GM13976 (cell line): ENCODE data around the gene GALNT10.

ENCODE experiments used
- DNase-seq: peaks from one replicate; pipeline ENCODE4 v3.0.0; 2012; ENCODE audit warnings: low spot score
- in situ Hi-C: fragments of 300-500 bp; cut with MboI; formaldehyde crosslinking; loops from one replicate; pipeline ENCODE4 v1.12.0; 2022; ENCODE audit warnings: low sequenced_read_pairs, mixed read lengths, inconsistent platforms; ENCODE audit not compliant: unreplicated experiment
- TF ChIP-seq, protein P1 (sequence below): IDR thresholded peaks from 2 replicates; pipeline ENCODE4 v1.5.1; 2012; ENCODE audit warnings: borderline replicate concordance, mild to moderate bottlenecking; ENCODE audit not compliant: insufficient read depth; ENCODE audit errors: extremely low read depth, missing control alignments, control extremely low read depth

GALNT10 gene

DNA sequence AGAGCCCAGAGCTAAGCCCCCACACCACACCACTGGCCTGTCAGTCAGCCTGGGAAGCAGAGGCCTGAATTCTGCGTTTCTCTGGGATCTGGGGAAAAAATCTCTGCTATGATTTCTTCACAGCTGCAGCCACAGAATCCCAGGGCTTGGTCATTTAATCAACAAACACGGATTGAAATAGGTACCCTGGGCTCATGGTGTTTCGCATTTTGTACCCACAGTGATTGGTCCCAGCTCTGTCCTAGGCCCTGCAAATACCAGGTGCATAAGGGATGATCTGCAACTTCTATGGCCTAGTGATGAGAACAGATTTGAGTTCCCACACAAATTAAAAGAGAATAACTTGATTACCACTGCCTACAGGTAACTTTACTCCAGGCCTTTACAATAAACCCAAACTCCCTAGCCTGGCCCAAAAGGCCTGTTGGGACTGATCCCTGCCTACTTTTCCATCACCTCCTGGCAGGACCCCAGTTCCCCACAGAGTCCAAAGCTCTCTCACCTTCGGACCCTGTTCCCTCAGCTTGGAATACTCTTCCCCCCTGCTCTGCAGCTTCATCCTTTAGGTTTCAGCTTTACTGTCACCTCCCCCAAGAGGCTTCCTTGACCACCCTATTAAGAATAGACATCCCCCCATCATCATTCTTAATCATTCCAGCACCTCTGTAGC, 240.6 kb downstream of the GALNT10 start:
- TF ChIP-seq, protein P1, sequence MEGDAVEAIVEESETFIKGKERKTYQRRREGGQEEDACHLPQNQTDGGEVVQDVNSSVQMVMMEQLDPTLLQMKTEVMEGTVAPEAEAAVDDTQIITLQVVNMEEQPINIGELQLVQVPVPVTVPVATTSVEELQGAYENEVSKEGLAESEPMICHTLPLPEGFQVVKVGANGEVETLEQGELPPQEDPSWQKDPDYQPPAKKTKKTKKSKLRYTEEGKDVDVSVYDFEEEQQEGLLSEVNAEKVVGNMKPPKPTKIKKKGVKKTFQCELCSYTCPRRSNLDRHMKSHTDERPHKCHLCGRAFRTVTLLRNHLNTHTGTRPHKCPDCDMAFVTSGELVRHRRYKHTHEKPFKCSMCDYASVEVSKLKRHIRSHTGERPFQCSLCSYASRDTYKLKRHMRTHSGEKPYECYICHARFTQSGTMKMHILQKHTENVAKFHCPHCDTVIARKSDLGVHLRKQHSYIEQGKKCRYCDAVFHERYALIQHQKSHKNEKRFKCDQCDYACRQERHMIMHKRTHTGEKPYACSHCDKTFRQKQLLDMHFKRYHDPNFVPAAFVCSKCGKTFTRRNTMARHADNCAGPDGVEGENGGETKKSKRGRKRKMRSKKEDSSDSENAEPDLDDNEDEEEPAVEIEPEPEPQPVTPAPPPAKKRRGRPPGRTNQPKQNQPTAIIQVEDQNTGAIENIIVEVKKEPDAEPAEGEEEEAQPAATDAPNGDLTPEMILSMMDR = no peak
- in situ Hi-C loops = no loop called here
- DNase-seq = no peak

GRCh38 chr5:154435226-154435625, 244.7 kb downstream of the GALNT10 start:
- in situ Hi-C loops = no loop called here
- TF ChIP-seq, protein P1 = no peak
- no peak for DNase-seq

- DNase-seq = no peak
- TF ChIP-seq, protein P1 = no peak
- in situ Hi-C loops = no loop called here
These were observed 246.9 kb downstream of the GALNT10 start for GRCh38 chr5:154437281-154437965.

DNA sequence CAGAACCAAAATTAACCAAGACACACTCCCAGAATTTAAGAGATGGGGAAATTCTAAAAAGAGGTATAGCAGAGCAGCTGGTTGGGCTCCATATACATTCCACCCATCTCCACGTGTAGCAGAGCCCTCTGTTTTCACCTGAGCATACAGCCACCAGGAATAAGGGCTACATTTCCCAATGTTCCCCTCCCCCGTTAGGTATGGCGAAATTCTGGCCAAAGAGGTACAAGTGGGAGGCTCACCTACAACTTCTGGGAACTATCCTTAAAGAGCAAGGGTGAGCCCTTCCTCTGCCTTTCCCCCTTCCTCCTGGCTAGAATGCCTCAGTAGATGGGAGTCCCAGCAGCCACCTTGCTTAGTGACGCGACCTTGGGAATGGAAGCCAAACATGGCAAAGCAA, 250.0 kb downstream of the GALNT10 start:
- in situ Hi-C loops = no loop called here
- TF ChIP-seq, protein P1 = no peak
- DNase-seq = no peak

DNA sequence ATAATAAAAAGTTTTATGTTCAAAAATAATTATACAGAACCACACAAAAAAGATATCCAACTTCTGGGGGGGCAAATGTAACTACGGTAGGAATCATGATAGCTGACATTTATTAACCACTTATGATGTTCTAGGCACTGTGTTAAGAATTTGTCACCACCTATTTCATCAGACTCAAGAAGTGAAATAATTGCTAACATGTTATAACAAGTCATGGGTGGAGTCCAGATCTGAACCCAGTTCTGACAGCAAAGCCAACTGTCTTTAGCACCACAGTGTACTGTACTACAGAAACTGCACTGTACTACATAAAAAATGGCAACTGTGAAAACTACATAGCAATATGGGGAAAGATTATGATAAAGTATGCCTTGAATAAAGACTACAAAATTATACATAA, 252.3 kb downstream of the GALNT10 start:
- in situ Hi-C loops = no loop called here
- DNase-seq = no peak
- TF ChIP-seq, protein P1 = no peak

DNA sequence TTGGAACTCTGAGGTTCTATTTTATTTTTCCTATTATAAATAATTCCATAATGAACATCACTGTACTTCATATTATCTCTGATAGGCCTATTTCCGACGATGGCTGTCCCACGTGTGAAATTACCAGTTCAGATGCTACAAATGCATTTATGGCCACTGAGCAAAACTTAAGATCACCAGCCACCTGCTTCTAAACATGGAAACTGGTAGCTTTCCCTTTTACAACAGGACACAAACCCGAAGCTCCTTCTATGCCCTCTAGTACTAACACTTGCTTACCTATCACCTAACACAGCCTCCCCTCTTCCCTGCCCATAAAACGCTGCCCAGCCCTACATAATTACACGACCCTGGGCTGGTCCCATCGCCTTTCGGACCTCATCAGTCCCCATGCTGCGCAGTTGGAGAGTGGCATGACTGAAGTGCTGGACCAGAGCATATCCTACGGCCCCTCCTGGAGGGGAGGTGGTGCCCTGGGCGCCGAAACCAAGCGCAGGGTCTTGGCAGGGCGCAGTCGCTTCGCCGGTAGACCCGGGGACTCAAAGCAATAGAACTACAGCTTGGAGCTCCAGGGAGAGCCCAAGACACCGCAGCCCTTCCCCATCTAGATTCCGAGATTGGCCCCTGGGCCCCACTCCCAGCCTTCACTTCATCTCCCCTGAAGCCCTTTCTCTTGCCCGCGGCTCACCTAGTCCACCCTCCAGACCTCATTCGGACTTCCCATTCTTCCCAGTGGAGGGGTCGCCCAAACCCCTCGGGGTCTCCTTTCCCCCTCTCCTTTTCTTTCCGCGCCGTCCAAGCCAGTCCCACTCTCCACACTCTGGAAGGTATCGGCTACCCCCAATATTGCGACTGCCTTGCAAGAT, 254.3 kb downstream of the GALNT10 start:
- DNase-seq = peak; percentile 44
- in situ Hi-C loops = no loop called here
- TF ChIP-seq, protein P1 = no peak
